PC-9 (cell line): Measurements from ENCODE around the gene NCAM2. TPM values are rescaled to one million over a fixed set of nuclear protein-coding genes. Genes with fewer than 3 reads are reported as not detected.

Experiments used
- BruUV-seq: library from RNA; stranded (reverse); fragments of 400-500 nt; replicated peaks from 2 replicates; lab custom pipeline; 2021; lab: Mats Ljungman, UMichigan
- CTCF ChIA-PET: fragments of 300-600 bp; sonication (Branson Sonifier 250); formaldehyde crosslinking; loops from one replicate; lab custom pipeline; 2022; ENCODE audit warnings: antibody characterized with exemption; lab: Charles Lee
- POLR2A ChIA-PET: fragments of 300-600 bp; sonication (Branson Sonifier 250); formaldehyde crosslinking; loops from one replicate; lab custom pipeline; 2022; ENCODE audit warnings: antibody characterized with exemption; ENCODE audit not compliant: unreplicated experiment; lab: Charles Lee
- DNase-seq, 2 experiments: peaks; one replicate each; pipeline versions ENCODE4 v3.0.0 to v3.0.0-alpha.2; 2015 to 2022; ENCODE audit warnings: mixed read lengths in 1 of 2
- H2AFZ ChIP-seq: fragments of 200-600 bp; sonication (generic); 2 replicates; pipeline ENCODE4 v1.8.1; 2017; ENCODE audit warnings: antibody characterized with exemption
- H3F3A ChIP-seq: fragments of 200-600 bp; sonication (generic); 2 replicates; pipeline ENCODE4 v1.8.1; 2017; ENCODE audit warnings: antibody characterized with exemption, mild to moderate bottlenecking, low read depth; ENCODE audit not compliant: insufficient read depth
- H3K27ac ChIP-seq: fragments of 200-600 bp; sonication (generic); 2 replicates; pipeline ENCODE4 v1.6.1; 2016; ENCODE audit warnings: mixed run types
- H3K27me3 ChIP-seq: fragments of 200-600 bp; sonication (generic); 2 replicates; pipeline ENCODE4 v1.6.1; 2016; ENCODE audit warnings: low read depth, mixed run types; ENCODE audit not compliant: insufficient read depth
- H3K36me3 ChIP-seq: fragments of 200-600 bp; sonication (generic); 2 replicates; pipeline ENCODE4 v1.6.1; 2016; ENCODE audit warnings: low read depth, mixed run types
- H3K4me1 ChIP-seq: fragments of 200-600 bp; sonication (generic); replicated peaks from 2 replicates; pipeline ENCODE4 v1.6.1; 2016; ENCODE audit warnings: mixed run types; ENCODE audit not compliant: insufficient read depth
- H3K4me2 ChIP-seq: fragments of 200-600 bp; sonication (generic); 2 replicates; pipeline ENCODE4 v1.6.1; 2017; ENCODE audit warnings: mixed run types
- H3K4me3 ChIP-seq: fragments of 200-600 bp; sonication (generic); 2 replicates; pipeline ENCODE4 v1.6.1; 2016; ENCODE audit warnings: mixed run types
- H3K79me2 ChIP-seq: fragments of 200-600 bp; sonication (generic); 2 replicates; pipeline ENCODE4 v1.6.1; 2017; ENCODE audit warnings: low read depth, mixed run types
- H3K9me2 ChIP-seq: fragments of 200-600 bp; sonication (generic); 2 replicates; pipeline ENCODE4 v1.8.1; 2017; ENCODE audit warnings: mild to moderate bottlenecking; ENCODE audit not compliant: insufficient read depth
- H3K9me3 ChIP-seq: fragments of 200-600 bp; sonication (generic); 2 replicates; pipeline ENCODE4 v1.8.1; 2016; ENCODE audit warnings: low read depth; ENCODE audit not compliant: insufficient read depth
- H4K20me1 ChIP-seq: fragments of 200-600 bp; sonication (generic); 2 replicates; pipeline ENCODE4 v1.8.1; 2017; ENCODE audit not compliant: insufficient read depth
- CTCF ChIP-seq: fragments of 200-600 bp; sonication (generic); conservative IDR thresholded peaks from 2 replicates; pipeline ENCODE4 v1.6.1; 2017; ENCODE audit warnings: mixed run types, antibody characterized with exemption, mild to moderate bottlenecking, moderate library complexity
- EZH2 ChIP-seq: fragments of 200-600 bp; sonication (generic); IDR thresholded peaks from 2 replicates; pipeline ENCODE4 v1.8.0; 2017; ENCODE audit warnings: antibody characterized with exemption, low read depth
- intact Hi-C: fragments of 100-400 bp; cut with micrococcal nuclease; formaldehyde crosslinking; loops from one replicate; pipeline ENCODE4 v1.10.0; 2022; ENCODE audit not compliant: unreplicated experiment
- total RNA-seq: library from RNA; stranded (reverse); gene quantifications from 2 replicates; pipeline ENCODE4 v1.2.3, GENCODE V29; 2021

NCAM2 gene
- total RNA-seq, 1 experiment from 2014 or later, result not detected

- ChIA-PET POLR2A (no interaction called here), CTCF (no interaction called here)
- BruUV-seq, result no TSS peak
Measured at GRCh38 chr21:21457077-21457476, 458.9 kb downstream of the NCAM2 start.

GRCh38 chr21:21458124-21458631, 460.0 kb downstream of the NCAM2 start:
- H3K79me2 ChIP-seq, result no peaks in the 10 kb centered on the region
- H2AFZ ChIP-seq, result no peak overlapping the region
- no peaks in the 10 kb centered on the region for H3K27me3 ChIP-seq
- no peaks in the 10 kb centered on the region for H3K4me1 ChIP-seq
- no peak overlapping the region for H3K4me2 ChIP-seq
- no peaks in the 10 kb centered on the region for H4K20me1 ChIP-seq
- H3K9me2 ChIP-seq, result no peaks in the 10 kb centered on the region
- DNase-seq, result no peak
- POLR2A ChIA-PET, result no interaction called here
- intact Hi-C loops, result no loop called here
- H3F3A ChIP-seq, result no peaks in the 10 kb centered on the region
- no peaks in the 10 kb centered on the region for H3K9me3 ChIP-seq
- H3K36me3 ChIP-seq, result no peaks in the 10 kb centered on the region
- CTCF ChIA-PET, result no interaction called here
- no peak overlapping the region for H3K4me3 ChIP-seq
- TF ChIP-seq CTCF (no peak), EZH2 (no peak)
- H3K27ac ChIP-seq, result no peak overlapping the region
- no TSS peak for BruUV-seq

More at GRCh38 chr21:21457077-21457476, 458.9 kb downstream of the NCAM2 start:
- Histone ChIP-seq H3K79me2 (no peaks in the 10 kb centered on the region), H3K9me2 (no peaks in the 10 kb centered on the region), H3K4me1 (no peaks in the 10 kb centered on the region), H3K4me3 (no peak overlapping the region), H3K27ac (no peak overlapping the region), H3F3A (no peaks in the 10 kb centered on the region), H4K20me1 (no peaks in the 10 kb centered on the region), H2AFZ (no peak overlapping the region), H3K9me3 (no peaks in the 10 kb centered on the region), H3K4me2 (no peak overlapping the region), H3K36me3 (no peaks in the 10 kb centered on the region), H3K27me3 (no peaks in the 10 kb centered on the region)
- intact Hi-C loops, result no loop called here
- TF ChIP-seq CTCF (no peak), EZH2 (no peak)
- no peak for DNase-seq

- no peaks in the 10 kb centered on the region for H3K36me3 ChIP-seq
- no peaks in the 10 kb centered on the region for H3K79me2 ChIP-seq
- intact Hi-C loops, result no loop called here
- no peaks in the 10 kb centered on the region for H3K9me3 ChIP-seq
- DNase-seq, result no peak
- no peaks in the 10 kb centered on the region for H3K9me2 ChIP-seq
- no peak overlapping the region for H3K4me2 ChIP-seq
- H2AFZ ChIP-seq, result no peak overlapping the region
- no TSS peak for BruUV-seq
- no peaks in the 10 kb centered on the region for H4K20me1 ChIP-seq
- no peaks in the 10 kb centered on the region for H3F3A ChIP-seq
- no peaks in the 10 kb centered on the region for H3K4me1 ChIP-seq
- POLR2A ChIA-PET, result no interaction called here
- CTCF ChIA-PET, result no interaction called here
- TF ChIP-seq CTCF, result no peak
- no peak for TF ChIP-seq EZH2
- no peak overlapping the region for H3K4me3 ChIP-seq
- no peaks in the 10 kb centered on the region for H3K27me3 ChIP-seq
- H3K27ac ChIP-seq, result no peak overlapping the region
Measured at GRCh38 chr21:21460979-21461378, 462.8 kb downstream of the NCAM2 start.
